Vagina (tissue), 2 donors: Measurements from ENCODE around the gene GINS1.

ENCODE experiments used
- POLR2A ChIP-seq, 2 donors: fragments of 450-650 bp; IDR thresholded peaks; one replicate each; pipeline ENCODE4 v1.6.1; 2017; ENCODE audit warnings: antibody characterized with exemption in 2 of 2, mild to moderate bottlenecking in 2 of 2, moderate library complexity in 2 of 2
- POLR2AphosphoS5 ChIP-seq, 2 donors: sonication (generic); formaldehyde crosslinking; IDR thresholded peaks; one replicate each; pipeline ENCODE4 v1.9.0; 2017; ENCODE audit warnings: antibody characterized with exemption in 2 of 2, mild to moderate bottlenecking in 2 of 2, low read depth in 1 of 2; ENCODE audit not compliant: insufficient read depth in 1 of 2

DNA sequence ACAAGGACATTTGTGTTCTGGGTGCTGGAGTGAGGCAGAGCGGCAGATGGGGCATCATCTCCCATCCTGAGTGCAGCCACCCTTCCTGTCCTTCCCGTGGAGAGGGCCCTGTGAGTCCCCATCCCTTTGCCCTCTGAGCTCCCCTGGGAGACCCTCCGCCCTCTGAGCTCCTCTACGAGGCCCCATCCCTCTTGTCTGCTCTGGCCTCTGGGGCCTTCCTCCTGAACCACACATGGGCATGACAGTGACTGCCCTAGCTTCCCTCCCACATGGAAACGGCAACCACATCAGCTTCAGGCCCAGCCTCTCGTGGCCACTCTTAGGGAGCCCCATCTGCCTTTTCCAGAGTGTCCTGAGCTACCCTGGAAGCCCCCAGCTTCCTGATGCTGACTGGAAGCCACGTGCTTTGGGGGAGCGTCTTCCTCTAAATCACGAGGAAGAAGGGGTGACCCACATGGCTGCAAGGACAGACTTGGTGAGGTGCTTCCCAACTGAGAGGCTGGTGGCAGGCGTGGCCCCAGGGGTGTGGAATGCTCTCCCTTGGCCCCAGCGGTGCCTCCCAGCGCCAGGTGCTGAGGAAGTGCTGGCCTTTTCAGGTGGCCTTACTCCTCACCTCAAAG is 52.6 kb downstream of the GINS1 start:
- TF ChIP-seq POLR2A (IDR thresholded peaks at IDR 0.05) (no peak), POLR2AphosphoS5 (IDR thresholded peaks at IDR 0.05; ENCODE audit: insufficient read depth in 1 of 2, low read depth in 1 of 2) (no peak)
